ENCODE measurements around the gene CD3D. TPM values are rescaled to one million over a fixed set of nuclear protein-coding genes. Genes with fewer than 3 reads are reported as not detected.

CD3D gene
- total RNA-seq, 2 experiments from 2014 or later, result not detected

GRCh38 chr11:118359295-118359958 lies 16.9 kb upstream of the CD3D start, which contains the start of gene UBE4A:
UBE4A (plus strand) TSS chr11:118359600; CDS start chr11:118365081, 5,481 bp downstream.
- Histone ChIP-seq H2AFZ (ENCODE audit: low read length) (peak within 1 kb of the TSS; percentile 83), H3K27ac (ENCODE audit: low read depth, low read length, poor library complexity, severe bottlenecking) (peak within 1 kb of the TSS; percentile 39), H3K79me2 (ENCODE audit: insufficient read depth, low read depth, low read length) (peaks cover 48% of the 10 kb centered on the region), H3K4me3 (ENCODE audit: low read depth, low read length, poor library complexity, severe bottlenecking) (peak within 1 kb of the TSS; percentile 97), H3K4me1 (ENCODE audit: insufficient read depth, low read length, poor library complexity, severe bottlenecking) (peaks cover 21% of the 10 kb centered on the region), H4K20me1 (ENCODE audit: insufficient read depth, low read length) (no peaks in the 10 kb centered on the region), H3K9me3 (ENCODE audit: low read length) (no peaks in the 10 kb centered on the region), H3K36me3 (ENCODE audit: insufficient read depth, low read length) (peaks cover 18% of the 10 kb centered on the region; the same call in 1 of the 2 replicates), H3K4me2 (ENCODE audit: low read length) (peak within 1 kb of the TSS; percentile 90), H3K9me2 (ENCODE audit: insufficient read depth, low read length) (no peaks in the 10 kb centered on the region)
- TF ChIP-seq, protein P1, sequence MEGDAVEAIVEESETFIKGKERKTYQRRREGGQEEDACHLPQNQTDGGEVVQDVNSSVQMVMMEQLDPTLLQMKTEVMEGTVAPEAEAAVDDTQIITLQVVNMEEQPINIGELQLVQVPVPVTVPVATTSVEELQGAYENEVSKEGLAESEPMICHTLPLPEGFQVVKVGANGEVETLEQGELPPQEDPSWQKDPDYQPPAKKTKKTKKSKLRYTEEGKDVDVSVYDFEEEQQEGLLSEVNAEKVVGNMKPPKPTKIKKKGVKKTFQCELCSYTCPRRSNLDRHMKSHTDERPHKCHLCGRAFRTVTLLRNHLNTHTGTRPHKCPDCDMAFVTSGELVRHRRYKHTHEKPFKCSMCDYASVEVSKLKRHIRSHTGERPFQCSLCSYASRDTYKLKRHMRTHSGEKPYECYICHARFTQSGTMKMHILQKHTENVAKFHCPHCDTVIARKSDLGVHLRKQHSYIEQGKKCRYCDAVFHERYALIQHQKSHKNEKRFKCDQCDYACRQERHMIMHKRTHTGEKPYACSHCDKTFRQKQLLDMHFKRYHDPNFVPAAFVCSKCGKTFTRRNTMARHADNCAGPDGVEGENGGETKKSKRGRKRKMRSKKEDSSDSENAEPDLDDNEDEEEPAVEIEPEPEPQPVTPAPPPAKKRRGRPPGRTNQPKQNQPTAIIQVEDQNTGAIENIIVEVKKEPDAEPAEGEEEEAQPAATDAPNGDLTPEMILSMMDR (conservative IDR thresholded peaks at IDR 0.05; ENCODE audit: low read length), result no peak
- TF ChIP-seq EZH2phosphoT487 (IDR thresholded peaks at IDR 0.05; ENCODE audit: borderline replicate concordance, low read depth, low read length), result no peak
- intact Hi-C loops (cut with micrococcal nuclease; ENCODE audit: unreplicated experiment), result loop anchor here (2.0 kb wide), 1 partner anchor 41 kb away; the partner anchor contains the start of gene ATP5MG
- DNase-seq (ENCODE audit: low spot score), result peak; percentile 99
- BruUV-seq (replicated peaks), result no TSS peak
- CTCF ChIA-PET (ENCODE audit: unreplicated experiment), result no interaction called here
- POLR2A ChIA-PET, result interaction anchor here (0.5 to 2.3 kb wide), 7 partner anchors 8 to 467 kb away, joined by 3 to 7 read pairs (median 3); partner anchors contain the start of gene MPZL3

GRCh38 chr11:118358071-118358470 lies 15.6 kb upstream of the CD3D start:
- ChIA-PET POLR2A (no interaction called here), CTCF (ENCODE audit: unreplicated experiment) (no interaction called here)
- Histone ChIP-seq H3K4me1 (ENCODE audit: insufficient read depth, low read length, poor library complexity, severe bottlenecking) (peaks cover 21% of the 10 kb centered on the region), H3K9me3 (ENCODE audit: low read length) (no peaks in the 10 kb centered on the region), H3K4me2 (ENCODE audit: low read length) (no peak overlapping the region), H3K27ac (ENCODE audit: low read depth, low read length, poor library complexity, severe bottlenecking) (no peak overlapping the region), H3K79me2 (ENCODE audit: insufficient read depth, low read depth, low read length) (peaks cover 36% of the 10 kb centered on the region), H3K36me3 (ENCODE audit: insufficient read depth, low read length) (peaks cover 12% of the 10 kb centered on the region; the same call in 1 of the 2 replicates), H3K4me3 (ENCODE audit: low read depth, low read length, poor library complexity, severe bottlenecking) (no peak overlapping the region), H4K20me1 (ENCODE audit: insufficient read depth, low read length) (no peaks in the 10 kb centered on the region), H3K9me2 (ENCODE audit: insufficient read depth, low read length) (no peaks in the 10 kb centered on the region), H2AFZ (ENCODE audit: low read length) (no peak overlapping the region)
- no peak for DNase-seq (ENCODE audit: low spot score)
- intact Hi-C loops (cut with micrococcal nuclease; ENCODE audit: unreplicated experiment), result loop anchor here (2.0 kb wide), 1 partner anchor 43 kb away; the partner anchor contains the start of gene ATP5MG
- no peak for TF ChIP-seq EZH2phosphoT487 (IDR thresholded peaks at IDR 0.05; ENCODE audit: borderline replicate concordance, low read depth, low read length)
- TF ChIP-seq, protein P1 (conservative IDR thresholded peaks at IDR 0.05; ENCODE audit: low read length), result no peak
- no TSS peak for BruUV-seq (replicated peaks)
